ENCODE data around the gene COQ5. TPM values are rescaled to one million over a fixed set of nuclear protein-coding genes. Genes with fewer than 3 reads are reported as not detected.

COQ5 gene
- total RNA-seq, 1 experiment from 2014 or later = 35.1 TPM

DNA sequence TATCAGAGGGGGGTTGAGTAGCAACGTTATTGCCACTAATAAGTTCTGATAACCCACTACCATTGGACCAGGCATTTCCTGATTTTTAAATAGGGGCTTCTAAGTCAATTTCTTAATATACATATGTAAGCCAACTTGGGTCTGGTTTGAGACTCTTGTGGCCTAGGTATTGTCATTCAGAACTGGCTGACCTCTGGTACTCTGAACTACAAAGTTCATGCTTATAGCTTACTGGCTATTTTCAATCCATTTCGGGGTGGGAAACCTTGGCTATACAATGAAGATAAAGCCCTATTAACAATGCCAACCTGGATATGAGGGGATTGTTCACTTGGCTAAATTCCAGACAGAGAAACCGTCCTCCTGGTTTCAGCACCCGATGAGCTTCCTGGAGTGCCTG lies 24.4 kb downstream of the COQ5 start (continued):
- TF ChIP-seq, protein P1, sequence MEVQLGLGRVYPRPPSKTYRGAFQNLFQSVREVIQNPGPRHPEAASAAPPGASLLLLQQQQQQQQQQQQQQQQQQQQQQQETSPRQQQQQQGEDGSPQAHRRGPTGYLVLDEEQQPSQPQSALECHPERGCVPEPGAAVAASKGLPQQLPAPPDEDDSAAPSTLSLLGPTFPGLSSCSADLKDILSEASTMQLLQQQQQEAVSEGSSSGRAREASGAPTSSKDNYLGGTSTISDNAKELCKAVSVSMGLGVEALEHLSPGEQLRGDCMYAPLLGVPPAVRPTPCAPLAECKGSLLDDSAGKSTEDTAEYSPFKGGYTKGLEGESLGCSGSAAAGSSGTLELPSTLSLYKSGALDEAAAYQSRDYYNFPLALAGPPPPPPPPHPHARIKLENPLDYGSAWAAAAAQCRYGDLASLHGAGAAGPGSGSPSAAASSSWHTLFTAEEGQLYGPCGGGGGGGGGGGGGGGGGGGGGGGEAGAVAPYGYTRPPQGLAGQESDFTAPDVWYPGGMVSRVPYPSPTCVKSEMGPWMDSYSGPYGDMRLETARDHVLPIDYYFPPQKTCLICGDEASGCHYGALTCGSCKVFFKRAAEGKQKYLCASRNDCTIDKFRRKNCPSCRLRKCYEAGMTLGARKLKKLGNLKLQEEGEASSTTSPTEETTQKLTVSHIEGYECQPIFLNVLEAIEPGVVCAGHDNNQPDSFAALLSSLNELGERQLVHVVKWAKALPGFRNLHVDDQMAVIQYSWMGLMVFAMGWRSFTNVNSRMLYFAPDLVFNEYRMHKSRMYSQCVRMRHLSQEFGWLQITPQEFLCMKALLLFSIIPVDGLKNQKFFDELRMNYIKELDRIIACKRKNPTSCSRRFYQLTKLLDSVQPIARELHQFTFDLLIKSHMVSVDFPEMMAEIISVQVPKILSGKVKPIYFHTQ (CRISPR knock-in tag; IDR thresholded peaks at IDR 0.05) = no peak
- TF ChIP-seq TP53 (CRISPR knock-in tag; IDR thresholded peaks at IDR 0.05) = no peak
- no peak for TF ChIP-seq TEAD4 (CRISPR knock-in tag; IDR thresholded peaks at IDR 0.05)

DNA sequence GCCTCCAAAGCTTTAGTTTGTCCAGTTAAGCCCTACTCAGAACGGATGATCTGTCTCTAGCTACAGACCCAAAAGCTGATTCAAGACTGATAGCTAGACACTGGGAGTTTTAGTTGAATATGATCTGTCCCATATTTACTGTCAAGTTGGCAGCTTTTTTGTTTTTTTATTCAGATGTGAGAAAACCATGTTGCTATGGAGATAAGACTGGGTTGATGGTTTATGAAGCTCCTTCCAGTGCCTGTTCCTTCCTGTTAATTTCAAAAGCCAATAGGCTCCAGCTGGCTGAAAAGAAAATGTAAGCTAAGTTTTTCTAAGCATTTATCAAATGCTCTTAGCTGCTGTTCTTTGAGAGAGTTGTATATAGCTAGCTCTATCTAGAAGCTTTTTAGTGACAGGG lies 28.4 kb downstream of the COQ5 start:
- peaks cover 54% of the 10 kb centered on the region for H3K36me3 Mint-ChIP-seq
- H3K27ac Mint-ChIP-seq = peak overlapping the region; percentile 30
- no peak overlapping the region for H3K4me3 Mint-ChIP-seq
- TF ChIP-seq, protein P2, sequence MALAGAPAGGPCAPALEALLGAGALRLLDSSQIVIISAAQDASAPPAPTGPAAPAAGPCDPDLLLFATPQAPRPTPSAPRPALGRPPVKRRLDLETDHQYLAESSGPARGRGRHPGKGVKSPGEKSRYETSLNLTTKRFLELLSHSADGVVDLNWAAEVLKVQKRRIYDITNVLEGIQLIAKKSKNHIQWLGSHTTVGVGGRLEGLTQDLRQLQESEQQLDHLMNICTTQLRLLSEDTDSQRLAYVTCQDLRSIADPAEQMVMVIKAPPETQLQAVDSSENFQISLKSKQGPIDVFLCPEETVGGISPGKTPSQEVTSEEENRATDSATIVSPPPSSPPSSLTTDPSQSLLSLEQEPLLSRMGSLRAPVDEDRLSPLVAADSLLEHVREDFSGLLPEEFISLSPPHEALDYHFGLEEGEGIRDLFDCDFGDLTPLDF (CRISPR knock-in tag; IDR thresholded peaks at IDR 0.05) = no peak
- TF ChIP-seq, protein P3, sequence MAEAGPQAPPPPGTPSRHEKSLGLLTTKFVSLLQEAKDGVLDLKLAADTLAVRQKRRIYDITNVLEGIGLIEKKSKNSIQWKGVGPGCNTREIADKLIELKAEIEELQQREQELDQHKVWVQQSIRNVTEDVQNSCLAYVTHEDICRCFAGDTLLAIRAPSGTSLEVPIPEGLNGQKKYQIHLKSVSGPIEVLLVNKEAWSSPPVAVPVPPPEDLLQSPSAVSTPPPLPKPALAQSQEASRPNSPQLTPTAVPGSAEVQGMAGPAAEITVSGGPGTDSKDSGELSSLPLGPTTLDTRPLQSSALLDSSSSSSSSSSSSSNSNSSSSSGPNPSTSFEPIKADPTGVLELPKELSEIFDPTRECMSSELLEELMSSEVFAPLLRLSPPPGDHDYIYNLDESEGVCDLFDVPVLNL (CRISPR knock-in tag; IDR thresholded peaks at IDR 0.05; ENCODE audit: borderline replicate concordance, low read depth) = no peak
- no peak for TF ChIP-seq ELF4 (CRISPR knock-in tag; IDR thresholded peaks at IDR 0.05; ENCODE audit: low read depth)
- TF ChIP-seq, protein P4, sequence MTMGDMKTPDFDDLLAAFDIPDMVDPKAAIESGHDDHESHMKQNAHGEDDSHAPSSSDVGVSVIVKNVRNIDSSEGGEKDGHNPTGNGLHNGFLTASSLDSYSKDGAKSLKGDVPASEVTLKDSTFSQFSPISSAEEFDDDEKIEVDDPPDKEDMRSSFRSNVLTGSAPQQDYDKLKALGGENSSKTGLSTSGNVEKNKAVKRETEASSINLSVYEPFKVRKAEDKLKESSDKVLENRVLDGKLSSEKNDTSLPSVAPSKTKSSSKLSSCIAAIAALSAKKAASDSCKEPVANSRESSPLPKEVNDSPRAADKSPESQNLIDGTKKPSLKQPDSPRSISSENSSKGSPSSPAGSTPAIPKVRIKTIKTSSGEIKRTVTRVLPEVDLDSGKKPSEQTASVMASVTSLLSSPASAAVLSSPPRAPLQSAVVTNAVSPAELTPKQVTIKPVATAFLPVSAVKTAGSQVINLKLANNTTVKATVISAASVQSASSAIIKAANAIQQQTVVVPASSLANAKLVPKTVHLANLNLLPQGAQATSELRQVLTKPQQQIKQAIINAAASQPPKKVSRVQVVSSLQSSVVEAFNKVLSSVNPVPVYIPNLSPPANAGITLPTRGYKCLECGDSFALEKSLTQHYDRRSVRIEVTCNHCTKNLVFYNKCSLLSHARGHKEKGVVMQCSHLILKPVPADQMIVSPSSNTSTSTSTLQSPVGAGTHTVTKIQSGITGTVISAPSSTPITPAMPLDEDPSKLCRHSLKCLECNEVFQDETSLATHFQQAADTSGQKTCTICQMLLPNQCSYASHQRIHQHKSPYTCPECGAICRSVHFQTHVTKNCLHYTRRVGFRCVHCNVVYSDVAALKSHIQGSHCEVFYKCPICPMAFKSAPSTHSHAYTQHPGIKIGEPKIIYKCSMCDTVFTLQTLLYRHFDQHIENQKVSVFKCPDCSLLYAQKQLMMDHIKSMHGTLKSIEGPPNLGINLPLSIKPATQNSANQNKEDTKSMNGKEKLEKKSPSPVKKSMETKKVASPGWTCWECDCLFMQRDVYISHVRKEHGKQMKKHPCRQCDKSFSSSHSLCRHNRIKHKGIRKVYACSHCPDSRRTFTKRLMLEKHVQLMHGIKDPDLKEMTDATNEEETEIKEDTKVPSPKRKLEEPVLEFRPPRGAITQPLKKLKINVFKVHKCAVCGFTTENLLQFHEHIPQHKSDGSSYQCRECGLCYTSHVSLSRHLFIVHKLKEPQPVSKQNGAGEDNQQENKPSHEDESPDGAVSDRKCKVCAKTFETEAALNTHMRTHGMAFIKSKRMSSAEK (CRISPR knock-in tag; IDR thresholded peaks at IDR 0.05; ENCODE audit: borderline replicate concordance) = no peak
- TF ChIP-seq TEAD4 (CRISPR knock-in tag; IDR thresholded peaks at IDR 0.05) = no peak
- TF ChIP-seq ZNF138 (CRISPR knock-in tag; conservative IDR thresholded peaks at IDR 0.05) = no peak
- TF ChIP-seq NR3C1 (CRISPR knock-in tag; conservative IDR thresholded peaks at IDR 0.05; ENCODE audit: low read depth) = no peak
- TF ChIP-seq, protein P5, sequence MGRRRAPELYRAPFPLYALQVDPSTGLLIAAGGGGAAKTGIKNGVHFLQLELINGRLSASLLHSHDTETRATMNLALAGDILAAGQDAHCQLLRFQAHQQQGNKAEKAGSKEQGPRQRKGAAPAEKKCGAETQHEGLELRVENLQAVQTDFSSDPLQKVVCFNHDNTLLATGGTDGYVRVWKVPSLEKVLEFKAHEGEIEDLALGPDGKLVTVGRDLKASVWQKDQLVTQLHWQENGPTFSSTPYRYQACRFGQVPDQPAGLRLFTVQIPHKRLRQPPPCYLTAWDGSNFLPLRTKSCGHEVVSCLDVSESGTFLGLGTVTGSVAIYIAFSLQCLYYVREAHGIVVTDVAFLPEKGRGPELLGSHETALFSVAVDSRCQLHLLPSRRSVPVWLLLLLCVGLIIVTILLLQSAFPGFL (CRISPR knock-in tag; IDR thresholded peaks at IDR 0.05; ENCODE audit: borderline replicate concordance) = no peak
- no peak for TF ChIP-seq FOXJ3 (CRISPR knock-in tag; IDR thresholded peaks at IDR 0.05; ENCODE audit: borderline replicate concordance)
- no peak for TF ChIP-seq NFATC4 (CRISPR knock-in tag; IDR thresholded peaks at IDR 0.05)
- H3K4me1 Mint-ChIP-seq = peaks cover 40% of the 10 kb centered on the region
- POLR2A ChIA-PET = interaction anchor here (0.5 kb wide), 1 partner anchor 8 kb away, joined by 3 read pairs; no protein-coding TSS in a partner anchor
- no peaks in the 10 kb centered on the region for H3K27me3 Mint-ChIP-seq (ENCODE audit: low read depth)
- ATAC-seq = no peak
- CTCF ChIA-PET = interaction anchor here (0.8 to 1.0 kb wide), 3 partner anchors 28 to 148 kb away, joined by 3 to 4 read pairs (median 4); partner anchors contain the start of gene COQ5
- DNase-seq (ENCODE audit: low spot score) = no peak
- H3K9me3 Mint-ChIP-seq = no peaks in the 10 kb centered on the region; the same call in 1 of the 2 replicates
